ENCODE results near the gene GPR4. TPM values are rescaled to one million over a fixed set of nuclear protein-coding genes. Genes with fewer than 3 reads are reported as not detected.

Gene GPR4
- total RNA-seq, 4 donors from 2014 or later, result 3.6 to 9.4 (median 5.6) TPM

DNA sequence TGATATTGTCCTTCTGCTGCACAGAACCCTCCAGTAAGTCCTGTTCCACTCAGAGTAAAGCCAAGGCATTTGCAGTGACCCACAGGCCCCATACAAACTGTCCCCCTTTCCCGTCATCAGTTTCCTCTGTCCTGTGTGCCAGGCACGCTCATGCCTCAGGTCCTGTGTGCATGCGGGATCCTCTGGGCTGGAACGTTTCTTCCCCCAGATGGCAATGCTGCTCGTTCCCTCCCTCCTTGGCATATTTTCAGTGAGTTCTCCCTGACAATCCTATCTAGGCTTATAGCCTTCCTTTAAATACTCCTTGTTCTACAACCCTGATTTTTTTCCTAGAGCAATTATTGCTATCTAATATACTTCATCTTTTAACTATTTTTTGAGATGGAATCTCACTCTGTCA lies 23.2 kb downstream of the GPR4 start:
- 82 to 84% methylated on average over 5 of the region's 5 CpGs for WGBS, 2 donors
- H3K36me3 ChIP-seq, result no peaks in the 10 kb centered on the region
- no peak for DNase-seq
- peaks cover 5 to 6% of the 10 kb centered on the region in 2 donors for H3K4me1 ChIP-seq
- intact Hi-C loops (cut with DNase I), result no loop called here
- no peaks in the 10 kb centered on the region for H3K27me3 ChIP-seq
- H3K9me3 ChIP-seq, result no peaks in the 10 kb centered on the region
- TF ChIP-seq CTCF (IDR thresholded peaks at IDR 0.05) (no peak), POLR2A (IDR thresholded peaks at IDR 0.05) (no peak)
- no peak overlapping the region for H3K4me3 ChIP-seq (replicated peaks in 1 of 3)
- H3K27ac ChIP-seq, result no peak overlapping the region

GRCh38 chr19:45577111-45577905 lies 24.7 kb downstream of the GPR4 start:
- 52 to 65% methylated on average over 11 of the region's 11 CpGs for WGBS, 2 donors
- Histone ChIP-seq H3K27ac (no peak overlapping the region), H3K27me3 (no peaks in the 10 kb centered on the region), H3K4me1 (no peaks in the 10 kb centered on the region), H3K4me3 (replicated peaks in 1 of 3) (no peak overlapping the region), H3K9me3 (no peaks in the 10 kb centered on the region), H3K36me3 (no peaks in the 10 kb centered on the region)
- no peak for TF ChIP-seq POLR2A (IDR thresholded peaks at IDR 0.05)
- no peak for TF ChIP-seq CTCF (IDR thresholded peaks at IDR 0.05)
- intact Hi-C loops (cut with DNase I), result no loop called here
- no peak for DNase-seq

DNA sequence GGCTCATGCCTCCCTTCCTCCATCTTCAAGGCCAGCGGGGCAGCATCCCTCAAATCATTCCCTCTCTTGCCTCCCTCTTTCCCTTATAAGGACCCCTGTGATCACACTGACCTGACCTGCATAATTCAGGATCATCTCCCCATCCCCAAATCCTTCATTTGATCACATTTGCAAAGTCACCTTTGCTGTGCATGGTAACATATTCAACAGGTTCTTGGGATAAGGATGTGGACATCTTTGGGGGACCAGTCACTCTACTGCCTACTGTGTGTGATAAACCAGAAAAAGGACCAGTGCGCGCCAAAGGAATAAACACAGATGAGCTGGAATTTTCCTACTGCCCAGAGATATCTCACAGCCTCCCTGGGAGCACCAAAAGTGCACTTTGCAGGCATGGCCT lies 25.3 kb downstream of the GPR4 start:
- no peak for DNase-seq
- TF ChIP-seq POLR2A (IDR thresholded peaks at IDR 0.05) (no peak), CTCF (IDR thresholded peaks at IDR 0.05) (no peak)
- Histone ChIP-seq H3K9me3 (no peaks in the 10 kb centered on the region), H3K27ac (no peak overlapping the region), H3K36me3 (no peaks in the 10 kb centered on the region), H3K27me3 (no peaks in the 10 kb centered on the region), H3K4me3 (replicated peaks in 1 of 3) (no peak overlapping the region), H3K4me1 (no peaks in the 10 kb centered on the region)
- 32 to 98% methylated on average over 3 of the region's 3 CpGs for WGBS, 2 donors
- intact Hi-C loops (cut with DNase I), result no loop called here

DNA sequence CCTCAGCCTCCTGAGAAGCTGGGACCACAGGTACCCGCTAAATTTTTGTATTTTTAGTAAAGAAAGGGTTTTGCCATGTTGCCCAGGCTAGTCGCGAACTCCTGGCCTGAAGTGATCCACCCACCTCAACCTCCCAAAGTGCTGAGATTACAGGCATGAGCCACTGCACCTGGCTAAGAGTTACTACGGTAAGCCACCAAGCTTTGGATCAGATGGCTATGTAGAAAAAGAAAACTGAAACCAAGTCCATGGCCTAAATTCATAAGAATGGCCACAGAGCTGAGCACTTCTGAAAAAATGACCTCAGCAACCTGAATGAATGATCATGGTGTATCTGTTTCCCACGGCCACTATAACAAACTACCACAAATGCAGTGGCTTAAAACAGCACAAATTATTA lies 26.8 kb downstream of the GPR4 start:
- DNase-seq, result no peak
- Histone ChIP-seq H3K4me1 (no peaks in the 10 kb centered on the region), H3K4me3 (replicated peaks in 1 of 3) (no peak overlapping the region), H3K36me3 (no peaks in the 10 kb centered on the region), H3K27ac (no peak overlapping the region), H3K27me3 (no peaks in the 10 kb centered on the region), H3K9me3 (no peaks in the 10 kb centered on the region)
- TF ChIP-seq POLR2A (IDR thresholded peaks at IDR 0.05), result no peak
- TF ChIP-seq CTCF (IDR thresholded peaks at IDR 0.05), result no peak
- WGBS, 2 donors, result 89 to 91% methylated on average over 5 of the region's 5 CpGs
- intact Hi-C loops (cut with DNase I), result no loop called here

DNA sequence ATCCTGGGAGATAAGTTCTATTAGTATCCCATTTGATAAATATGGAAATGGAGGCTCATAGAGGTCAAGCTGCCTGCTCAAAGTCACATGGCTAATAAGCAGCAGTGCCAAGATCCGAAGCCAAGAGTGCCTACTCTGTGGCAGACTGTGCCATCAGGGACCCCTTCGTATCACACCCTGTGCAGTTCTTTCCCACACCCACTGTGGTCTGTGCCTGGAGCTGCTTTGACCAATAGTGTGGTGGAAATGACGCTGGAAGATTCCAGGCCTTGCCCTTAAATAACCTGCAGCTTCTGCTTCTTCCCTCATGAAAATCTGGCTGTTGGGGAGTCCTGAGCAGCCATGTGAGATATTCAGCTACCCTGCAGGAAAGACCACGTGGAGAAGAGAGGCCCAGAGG lies 27.5 kb downstream of the GPR4 start:
- 88 to 97% methylated on average over 3 to 4 of the region's 4 CpGs for WGBS, 2 donors

More for the DNA sequence above, 27.5 kb downstream of the GPR4 start:
- TF ChIP-seq POLR2A (IDR thresholded peaks at IDR 0.05) (no peak), CTCF (IDR thresholded peaks at IDR 0.05) (no peak)
- intact Hi-C loops (cut with DNase I), result no loop called here
- Histone ChIP-seq H3K27me3 (no peaks in the 10 kb centered on the region), H3K4me3 (replicated peaks in 1 of 3) (no peak overlapping the region), H3K9me3 (no peaks in the 10 kb centered on the region), H3K27ac (no peak overlapping the region), H3K4me1 (no peaks in the 10 kb centered on the region), H3K36me3 (no peaks in the 10 kb centered on the region)
- no peak for DNase-seq

Measured in thyroid gland (tissue), 4 donors.